Activated T-cell treated with anti-CD3 and anti-CD28 coated beads, Interleukin-2, amount 50 U/mL, for 4 hours (primary cell): ENCODE measurements around the gene SPIN1. TPM values are rescaled to one million over a fixed set of nuclear protein-coding genes. Genes with fewer than 3 reads are reported as not detected.

ENCODE experiments used
- ATAC-seq, 2 donors: fragments of 200-7000 bp; cut with Tn5 transposase; one replicate each; pipeline ENCODE4 v1.10.0; 2021
- DNase-seq: peaks from one replicate; pipeline ENCODE4 v3.0.0-alpha.2; 2020
- H3K27me3 Mint-ChIP-seq: one replicate; pipeline ENCODE4 v1.8.0; 2021; ENCODE audit warnings: low read depth, mixed read lengths
- H3K36me3 Mint-ChIP-seq: one replicate; pipeline ENCODE4 v1.8.0; 2022; ENCODE audit warnings: mixed read lengths; ENCODE audit not compliant: insufficient read depth
- H3K4me1 Mint-ChIP-seq: one replicate; pipeline ENCODE4 v1.8.0; 2021; ENCODE audit warnings: low read depth, mixed read lengths
- H3K4me3 Mint-ChIP-seq: one replicate; pipeline ENCODE4 v1.8.0; 2021; ENCODE audit warnings: mild to moderate bottlenecking, moderate library complexity, mixed read lengths
- H3K9me3 Mint-ChIP-seq: one replicate; pipeline ENCODE4 v1.8.0; 2021; ENCODE audit warnings: mixed read lengths
- total RNA-seq, 3 donors: library from RNA; stranded (reverse); gene quantifications; one replicate each; pipeline ENCODE4 v1.2.1, GENCODE V29; 2021

Gene SPIN1
- total RNA-seq, 3 donors from 2014 or later, result 16.2 to 17.8 (median 16.3) TPM

DNA sequence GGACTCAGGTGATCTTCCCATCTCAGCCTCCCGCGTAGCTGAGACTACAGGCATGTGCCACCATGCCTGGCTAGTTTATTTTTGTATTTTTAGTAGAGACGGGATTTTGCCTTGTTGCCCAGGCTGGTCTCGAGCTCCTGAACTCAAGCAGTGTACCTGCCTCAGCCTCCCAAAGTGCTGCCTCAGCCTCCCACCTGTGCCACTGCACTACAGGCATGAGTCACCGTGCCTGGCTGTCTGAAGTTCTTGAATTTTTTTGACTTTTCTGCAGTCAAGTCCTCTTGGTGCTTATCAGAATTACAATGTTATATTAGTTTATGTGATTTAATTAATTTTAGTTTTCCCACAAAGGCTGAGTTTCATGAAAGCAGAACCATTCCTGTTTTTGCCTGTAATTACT, 9.8 kb downstream of the SPIN1 start:
- no peak for ATAC-seq
- Mint-ChIP-seq H3K4me3 (no peak overlapping the region), H3K9me3 (peaks cover 4% of the 10 kb centered on the region), H3K27me3 (no peaks in the 10 kb centered on the region), H3K36me3 (peaks cover 18% of the 10 kb centered on the region), H3K4me1 (peaks cover 14% of the 10 kb centered on the region)
- DNase-seq, result no peak

DNA sequence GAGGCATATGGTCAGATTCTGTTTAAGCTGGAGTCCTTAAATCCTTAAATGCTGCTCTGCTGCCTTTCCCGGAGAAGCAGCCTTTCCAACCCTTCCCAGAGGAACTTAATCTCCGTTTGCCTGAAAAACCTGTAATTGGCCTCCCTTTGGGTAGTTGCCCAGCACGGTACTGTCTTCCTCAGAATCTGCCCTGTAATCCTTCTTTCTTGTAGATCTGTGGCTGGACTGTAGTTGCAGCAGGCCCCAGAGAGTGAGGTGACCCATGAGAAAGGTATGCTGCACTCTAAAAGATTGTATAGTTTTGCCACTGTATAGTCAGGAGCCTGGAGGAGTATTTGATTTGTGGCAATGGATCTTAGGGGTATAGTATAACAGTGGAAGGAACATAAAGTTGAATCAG, 11.7 kb downstream of the SPIN1 start:
- Mint-ChIP-seq H3K4me3 (no peak overlapping the region), H3K27me3 (no peaks in the 10 kb centered on the region), H3K4me1 (peaks cover 21% of the 10 kb centered on the region), H3K9me3 (peaks cover 8% of the 10 kb centered on the region), H3K36me3 (peaks cover 20% of the 10 kb centered on the region)
- ATAC-seq (no peak), DNase-seq (no peak)

DNA sequence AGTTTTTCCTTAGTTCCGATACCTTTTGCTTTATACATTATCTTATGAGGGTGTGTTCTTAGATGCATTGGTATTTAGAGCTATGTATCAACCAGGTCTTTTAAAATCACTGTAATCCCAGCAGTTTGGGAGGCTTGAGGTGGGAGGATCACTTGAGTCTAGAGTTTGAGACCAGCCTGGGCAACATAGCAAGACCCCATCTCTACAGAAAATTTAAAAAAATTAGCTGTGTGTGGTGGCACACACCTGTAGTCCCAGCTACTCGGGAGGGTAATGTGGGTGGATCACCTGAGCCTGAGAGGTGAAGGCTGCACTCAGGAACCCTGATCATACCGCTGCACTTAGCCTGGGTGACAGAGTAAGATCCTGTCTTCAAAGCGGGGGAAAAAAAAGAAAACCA, 15.1 kb downstream of the SPIN1 start:
- Mint-ChIP-seq H3K4me1 (peaks cover 19% of the 10 kb centered on the region), H3K27me3 (no peaks in the 10 kb centered on the region), H3K9me3 (peaks cover 8% of the 10 kb centered on the region), H3K4me3 (no peak overlapping the region), H3K36me3 (peaks cover 17% of the 10 kb centered on the region)
- DNase-seq, result no peak
- no peak for ATAC-seq

DNA sequence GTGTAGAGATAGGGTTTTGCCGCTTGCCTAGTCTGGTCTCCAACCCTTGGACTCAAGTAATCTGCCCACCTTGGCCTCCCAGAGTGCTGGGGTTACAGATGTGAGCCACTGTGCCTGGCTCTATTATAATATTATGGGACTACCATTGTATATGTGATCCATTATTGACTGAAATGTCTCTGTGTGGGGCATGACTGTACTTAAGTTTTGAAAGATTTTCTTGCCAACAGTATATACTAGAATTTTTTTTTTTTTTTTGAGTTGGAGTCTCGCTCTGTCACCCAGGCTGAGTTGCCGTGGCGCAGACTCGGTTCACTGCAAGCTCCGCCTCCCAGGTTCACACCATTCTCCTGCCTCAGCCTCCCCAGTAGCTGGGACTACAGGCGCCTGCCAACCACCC, 17.8 kb downstream of the SPIN1 start:
- no peak for ATAC-seq
- DNase-seq, result no peak
- H3K4me1 Mint-ChIP-seq, result peaks cover 15% of the 10 kb centered on the region
- peaks cover 8% of the 10 kb centered on the region for H3K9me3 Mint-ChIP-seq
- no peaks in the 10 kb centered on the region for H3K27me3 Mint-ChIP-seq
- peaks cover 14% of the 10 kb centered on the region for H3K36me3 Mint-ChIP-seq
- no peak overlapping the region for H3K4me3 Mint-ChIP-seq

DNA sequence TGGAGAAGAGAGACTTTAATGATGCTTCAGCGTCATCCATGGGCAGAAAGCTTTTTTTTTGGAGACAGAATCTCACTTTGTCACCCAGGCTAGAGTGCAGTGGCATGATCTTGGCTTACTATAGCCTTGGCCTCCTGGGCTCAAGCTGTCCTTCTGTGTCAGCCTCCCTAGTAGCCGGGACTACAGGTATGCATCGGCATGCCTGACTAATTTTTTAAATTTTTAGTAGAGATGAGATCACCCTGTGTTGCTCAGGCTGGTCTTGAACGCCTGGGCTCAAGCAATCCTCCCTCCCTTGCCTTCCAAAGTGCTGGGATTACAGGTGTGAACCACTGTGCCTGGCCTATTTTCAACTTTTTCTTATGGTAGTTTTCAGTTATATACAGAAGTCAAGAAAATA, 23.2 kb downstream of the SPIN1 start:
- peaks cover 6% of the 10 kb centered on the region for H3K4me1 Mint-ChIP-seq
- ATAC-seq, result no peak
- peaks cover 26% of the 10 kb centered on the region for H3K36me3 Mint-ChIP-seq
- DNase-seq, result no peak
- no peak overlapping the region for H3K4me3 Mint-ChIP-seq
- peaks cover 12% of the 10 kb centered on the region for H3K9me3 Mint-ChIP-seq
- H3K27me3 Mint-ChIP-seq, result no peaks in the 10 kb centered on the region

DNA sequence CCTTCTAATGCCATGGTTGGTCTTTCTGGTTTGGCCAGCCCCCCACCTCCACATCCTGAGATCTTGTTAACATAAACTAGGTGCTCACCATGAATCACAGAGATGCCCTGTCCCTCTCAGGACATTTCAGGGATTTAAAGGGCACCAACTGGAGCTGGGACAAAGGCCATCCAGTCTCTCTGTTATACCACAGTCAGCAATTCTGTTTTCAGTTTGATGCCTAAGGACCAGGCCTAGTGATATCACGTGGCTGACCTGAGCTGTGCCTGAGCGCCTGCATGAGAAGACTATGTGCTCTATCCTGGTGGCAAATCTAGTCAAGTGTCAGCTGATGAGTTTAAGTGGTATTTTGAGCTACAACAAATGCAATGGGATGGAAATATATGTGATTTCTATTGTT, 26.1 kb downstream of the SPIN1 start:
- no peak overlapping the region for H3K4me3 Mint-ChIP-seq
- no peaks in the 10 kb centered on the region for H3K27me3 Mint-ChIP-seq
- ATAC-seq (no peak), DNase-seq (no peak)
- peaks cover 27% of the 10 kb centered on the region for H3K9me3 Mint-ChIP-seq
- H3K4me1 Mint-ChIP-seq, result peaks cover 9% of the 10 kb centered on the region
- peaks cover 51% of the 10 kb centered on the region for H3K36me3 Mint-ChIP-seq

DNA sequence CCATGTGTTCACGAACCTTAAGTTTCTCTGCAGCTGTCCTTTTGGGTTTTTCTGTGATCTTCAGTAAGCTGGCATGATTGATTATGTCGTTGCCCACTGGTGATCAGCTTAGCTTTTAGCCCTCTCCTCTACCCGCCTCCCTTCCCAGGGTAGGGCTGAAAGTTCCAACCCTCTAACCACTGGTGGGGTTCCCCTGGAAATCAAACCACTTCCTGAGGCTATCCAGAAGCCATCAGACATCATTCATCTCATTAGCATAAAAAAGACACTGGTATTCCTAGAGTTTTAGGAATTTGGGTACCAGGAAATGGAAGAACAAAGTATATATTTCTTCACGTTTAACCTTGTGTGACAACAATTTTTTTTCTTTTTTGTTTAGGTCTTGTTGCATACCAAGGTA, 29.8 kb downstream of the SPIN1 start:
- Mint-ChIP-seq H3K27me3 (no peaks in the 10 kb centered on the region), H3K4me1 (peaks cover 9% of the 10 kb centered on the region), H3K9me3 (peaks cover 35% of the 10 kb centered on the region), H3K36me3 (peaks cover 59% of the 10 kb centered on the region), H3K4me3 (no peak overlapping the region)
- no peak for ATAC-seq
- no peak for DNase-seq

DNA sequence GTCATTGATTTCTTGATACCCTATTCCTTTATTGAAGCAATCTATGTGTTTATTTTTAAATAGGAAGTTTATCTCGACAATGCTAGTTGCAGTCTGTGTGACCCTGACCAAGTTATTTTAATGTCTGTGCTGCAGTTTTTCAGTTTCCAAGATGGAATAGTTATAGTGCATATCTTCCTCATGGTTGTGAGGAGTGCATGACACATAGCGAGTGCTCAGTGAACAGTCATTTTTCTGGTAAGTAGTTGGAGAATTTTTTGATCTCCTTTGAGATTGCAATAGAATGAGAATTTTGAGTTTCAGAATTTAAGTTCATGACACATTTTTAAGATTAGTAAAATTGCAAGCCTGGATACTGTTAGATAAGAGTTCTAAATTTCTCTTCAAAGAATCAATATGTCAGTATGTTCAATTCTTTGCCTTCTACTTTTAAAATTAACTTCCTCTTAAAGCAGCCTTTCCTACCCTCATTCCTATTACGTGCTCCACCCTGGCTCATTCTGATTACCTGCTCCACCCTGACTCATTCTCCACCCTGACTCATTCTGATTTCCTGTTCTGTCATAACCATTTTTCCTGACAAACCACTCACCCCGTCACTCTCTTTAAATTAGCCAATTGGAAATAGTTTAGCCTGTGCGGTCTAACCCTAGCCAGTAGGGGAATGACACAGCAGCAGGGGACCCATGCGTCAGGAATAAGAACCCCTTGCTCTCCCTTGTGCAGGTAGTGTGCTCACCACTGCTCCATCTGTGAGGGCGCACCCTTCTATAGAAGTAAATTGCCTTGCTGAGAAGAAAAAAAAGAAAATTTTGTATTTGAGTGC, 30.7 kb downstream of the SPIN1 start:
- no peak for DNase-seq

DNA sequence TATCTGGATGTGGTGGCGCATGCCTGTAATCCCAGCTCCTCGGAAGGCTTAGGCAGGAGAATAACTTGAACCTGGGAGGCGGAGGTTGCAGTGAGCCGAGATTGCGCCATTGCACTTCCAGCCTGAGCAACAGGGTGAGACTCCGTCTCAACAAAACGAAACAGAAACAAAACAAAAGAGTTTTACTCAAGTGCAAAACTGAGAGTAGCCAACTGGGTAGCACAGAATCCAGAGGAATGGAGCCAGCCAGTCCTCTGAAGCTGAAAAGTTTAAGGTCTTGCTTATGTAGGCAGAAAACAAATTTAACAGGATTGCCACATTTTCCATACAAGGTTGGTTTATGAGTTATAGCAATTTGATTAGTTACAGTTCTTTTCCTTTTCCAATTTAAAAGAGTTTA, 32.0 kb downstream of the SPIN1 start:
- peaks cover 28% of the 10 kb centered on the region for H3K9me3 Mint-ChIP-seq
- H3K27me3 Mint-ChIP-seq, result no peaks in the 10 kb centered on the region
- H3K4me3 Mint-ChIP-seq, result no peak overlapping the region
- ATAC-seq (no peak), DNase-seq (no peak)
- peaks cover 53% of the 10 kb centered on the region for H3K36me3 Mint-ChIP-seq
- peaks cover 11% of the 10 kb centered on the region for H3K4me1 Mint-ChIP-seq

More for the DNA sequence above, 30.7 kb downstream of the SPIN1 start:
- ATAC-seq, result peak; percentile 76 to 92
- Mint-ChIP-seq H3K4me3 (no peak overlapping the region), H3K36me3 (peaks cover 61% of the 10 kb centered on the region), H3K27me3 (no peaks in the 10 kb centered on the region), H3K9me3 (peaks cover 35% of the 10 kb centered on the region), H3K4me1 (peaks cover 11% of the 10 kb centered on the region)

DNA sequence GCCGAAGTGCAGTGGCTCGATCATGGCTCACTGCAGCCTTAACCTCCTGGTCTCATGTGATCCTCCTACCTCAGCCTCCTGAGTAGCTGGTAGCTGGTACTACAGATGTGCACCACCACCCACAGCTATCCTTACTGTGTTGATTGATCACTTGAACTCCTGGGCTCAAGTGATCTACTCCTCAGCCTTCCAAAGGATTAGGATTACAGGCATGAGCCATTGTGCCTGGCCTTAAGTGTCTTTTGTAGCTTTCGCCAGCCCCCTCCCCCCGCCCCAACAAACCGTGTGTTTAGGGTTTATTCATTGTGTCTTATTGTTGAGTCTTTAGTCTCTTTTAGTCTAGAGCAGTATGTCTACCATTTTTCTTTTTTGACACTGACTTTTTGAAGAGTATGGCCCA, 33.1 kb downstream of the SPIN1 start:
- DNase-seq, result no peak
- H3K4me1 Mint-ChIP-seq, result peaks cover 14% of the 10 kb centered on the region
- ATAC-seq, result no peak
- H3K36me3 Mint-ChIP-seq, result peaks cover 52% of the 10 kb centered on the region
- no peak overlapping the region for H3K4me3 Mint-ChIP-seq
- H3K9me3 Mint-ChIP-seq, result peaks cover 23% of the 10 kb centered on the region
- no peaks in the 10 kb centered on the region for H3K27me3 Mint-ChIP-seq

DNA sequence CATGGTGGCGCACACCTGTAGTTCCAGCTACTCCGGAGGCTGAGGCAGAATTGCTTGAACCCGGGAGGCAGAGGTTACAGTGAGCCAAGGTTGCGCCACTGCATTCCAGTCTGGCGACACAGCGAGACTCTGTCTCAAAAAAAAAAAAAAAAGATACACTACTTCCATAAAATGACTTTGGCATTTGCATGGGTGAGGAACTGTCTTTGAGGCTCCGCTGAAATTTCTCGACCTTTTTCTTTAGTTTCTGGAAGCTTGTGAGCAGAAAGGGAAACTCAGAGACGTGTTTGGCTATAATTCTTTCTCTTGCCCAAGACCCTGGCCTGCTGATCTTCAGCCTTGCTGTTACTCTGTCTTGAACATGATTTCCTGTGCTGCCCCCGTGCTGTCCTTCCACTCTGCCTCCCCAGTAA, 37.3 kb downstream of the SPIN1 start:
- H3K4me1 Mint-ChIP-seq, result peaks cover 6% of the 10 kb centered on the region
- peaks cover 35% of the 10 kb centered on the region for H3K36me3 Mint-ChIP-seq
- peaks cover 6% of the 10 kb centered on the region for H3K9me3 Mint-ChIP-seq
- no peaks in the 10 kb centered on the region for H3K27me3 Mint-ChIP-seq
- ATAC-seq, result no peak
- H3K4me3 Mint-ChIP-seq, result no peak overlapping the region
- no peak for DNase-seq

DNA sequence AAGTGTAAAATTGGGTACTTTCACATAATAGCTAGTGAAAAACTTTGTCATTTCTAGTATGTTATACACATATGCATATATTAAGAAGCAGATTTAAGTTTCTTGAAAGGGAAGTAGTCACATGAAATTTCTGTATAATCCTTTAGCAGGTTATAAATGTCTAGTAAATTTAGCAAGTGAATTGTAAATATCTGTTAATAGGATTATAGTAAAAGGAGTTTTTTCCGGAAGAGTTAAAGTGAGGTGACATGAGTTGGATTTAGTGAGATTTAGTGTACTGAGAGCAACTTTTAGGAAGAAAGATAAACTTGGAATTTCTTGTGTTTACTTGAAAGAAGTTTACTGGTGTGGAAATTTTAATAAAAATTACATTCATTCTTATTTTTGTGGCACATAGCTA, 38.4 kb downstream of the SPIN1 start:
- DNase-seq, result no peak
- H3K9me3 Mint-ChIP-seq, result no peaks in the 10 kb centered on the region
- H3K4me3 Mint-ChIP-seq, result no peak overlapping the region
- H3K36me3 Mint-ChIP-seq, result peaks cover 30% of the 10 kb centered on the region
- H3K27me3 Mint-ChIP-seq, result no peaks in the 10 kb centered on the region
- H3K4me1 Mint-ChIP-seq, result peaks cover 6% of the 10 kb centered on the region
- ATAC-seq, result no peak

DNA sequence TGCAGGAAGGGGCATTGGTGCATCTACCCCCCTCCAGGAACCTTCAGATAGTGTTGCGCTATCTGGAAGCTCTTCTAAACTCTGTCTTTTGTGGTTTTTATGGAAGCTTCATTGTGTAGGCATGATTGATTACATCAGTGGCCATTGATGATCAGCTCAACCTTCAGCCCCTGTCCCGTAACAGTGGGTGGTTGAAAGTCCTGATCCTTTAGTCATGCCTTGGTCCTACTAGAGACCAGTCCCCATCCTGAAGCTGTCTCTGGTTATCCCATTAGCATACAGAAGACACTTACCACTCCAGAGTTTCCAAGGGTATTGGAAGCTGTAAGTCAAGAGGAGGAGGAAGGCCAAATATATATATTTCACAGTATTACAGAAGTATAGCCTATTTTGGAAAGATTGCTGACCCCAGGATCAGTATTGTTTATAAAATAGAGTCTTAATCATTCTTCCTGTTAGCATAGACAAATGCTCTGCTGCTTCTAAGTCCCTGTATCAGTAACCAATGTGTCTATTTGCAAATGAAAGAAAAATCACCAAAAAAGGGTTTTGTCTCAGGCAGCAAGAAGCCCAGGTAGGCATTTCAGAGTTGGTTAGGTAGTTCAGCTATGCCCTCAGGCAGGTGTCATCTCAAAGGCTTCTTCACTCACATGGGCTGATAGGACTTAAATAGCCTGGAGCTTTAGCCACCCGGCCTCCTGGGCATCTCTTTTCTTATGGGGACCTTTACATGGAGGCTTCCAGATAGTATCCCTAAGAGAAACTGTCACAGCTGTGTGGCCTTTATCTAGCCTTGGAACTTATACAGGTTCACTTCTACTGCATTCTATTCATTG, 41.6 kb downstream of the SPIN1 start:
- Mint-ChIP-seq H3K27me3 (no peaks in the 10 kb centered on the region), H3K4me3 (no peak overlapping the region), H3K36me3 (peaks cover 38% of the 10 kb centered on the region), H3K4me1 (peaks cover 14% of the 10 kb centered on the region), H3K9me3 (no peaks in the 10 kb centered on the region)
- ATAC-seq, result no peak
- DNase-seq, result no peak

DNA sequence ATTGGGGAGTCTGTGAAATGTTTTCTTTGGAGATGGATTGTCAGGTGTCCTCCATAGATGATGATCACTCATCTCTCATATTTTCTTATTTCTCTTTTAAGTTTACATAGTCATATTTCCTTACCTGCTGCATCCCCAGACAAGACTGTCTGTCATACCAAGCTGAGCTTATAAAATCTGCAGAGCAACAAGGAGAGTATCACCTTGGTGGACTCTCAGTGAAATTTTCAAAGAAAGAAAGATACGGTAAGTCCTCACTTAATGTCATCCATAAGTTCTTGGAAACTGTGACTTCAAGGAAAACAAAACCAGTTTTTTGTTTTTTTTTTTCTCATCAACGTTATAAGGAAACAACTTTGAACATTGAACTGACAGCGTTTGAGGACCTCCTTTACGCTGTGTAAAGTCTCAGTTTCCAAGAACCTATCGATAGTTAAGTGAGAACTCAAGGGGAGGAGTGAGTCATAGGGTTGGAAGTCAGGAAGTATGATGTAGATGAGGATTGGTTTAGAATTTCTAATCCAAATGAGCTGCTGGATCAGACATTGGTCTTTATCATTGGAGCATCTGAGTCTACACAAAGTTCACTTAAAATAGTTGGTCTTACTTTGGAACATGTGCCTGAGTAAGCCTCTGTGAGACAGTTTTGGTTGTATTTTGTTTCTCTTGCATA, 45.5 kb downstream of the SPIN1 start:
- H3K27me3 Mint-ChIP-seq, result no peaks in the 10 kb centered on the region
- peaks cover 55% of the 10 kb centered on the region for H3K36me3 Mint-ChIP-seq
- peaks cover 3% of the 10 kb centered on the region for H3K9me3 Mint-ChIP-seq
- peaks cover 20% of the 10 kb centered on the region for H3K4me1 Mint-ChIP-seq
- peak in 1 of 2 donors; percentile 40 for ATAC-seq
- DNase-seq, result no peak
- no peak overlapping the region for H3K4me3 Mint-ChIP-seq
